Thoracic aorta (tissue), 2 donors: ENCODE measurements around the gene CCDC27. TPM values are rescaled to one million over a fixed set of nuclear protein-coding genes. Genes with fewer than 3 reads are reported as not detected.

Experiments
- ATAC-seq: fragments of 150-250 bp; one replicate; pipeline ENCODE4 v1.8.0; 2017; ENCODE audit warnings: low read depth; ENCODE audit not compliant: insufficient number of reproducible peaks, low FRiP score
- DNase-seq: peaks from one replicate; pipeline ENCODE4 v3.0.0-alpha.2; 2020; ENCODE audit warnings: low spot score
- H3K27ac ChIP-seq, 2 donors: fragments of 200-600 bp; sonication (generic); 1 replicate in 1 of 2; 2 replicates in 1 of 2; pipeline ENCODE4 v1.5.1; 2016; ENCODE audit warnings: mild to moderate bottlenecking in 2 of 2, moderate library complexity in 2 of 2
- H3K27me3 ChIP-seq: fragments of 200-600 bp; sonication (generic); replicated peaks from 2 replicates; pipeline ENCODE4 v1.6.0; 2016; ENCODE audit warnings: mild to moderate bottlenecking; ENCODE audit not compliant: insufficient read depth
- H3K36me3 ChIP-seq: fragments of 200-600 bp; sonication (generic); one replicate; pipeline ENCODE4 v1.5.1; 2016
- H3K4me1 ChIP-seq, 2 donors: fragments of 200-600 bp; sonication (generic); 1 replicate in 1 of 2; 2 replicates in 1 of 2; pipeline versions ENCODE4 v1.5.1 to v1.6.0; 2016; ENCODE audit warnings: low read depth in 2 of 2, mild to moderate bottlenecking in 1 of 2; ENCODE audit not compliant: control insufficient read depth in 1 of 2
- H3K4me3 ChIP-seq: fragments of 200-600 bp; sonication (generic); 2 replicates; pipeline ENCODE4 v1.5.1; 2016; ENCODE audit warnings: mild to moderate bottlenecking
- H3K9me3 ChIP-seq: fragments of 200-600 bp; sonication (generic); 2 replicates; pipeline ENCODE4 v1.5.1; 2016
- total RNA-seq, 2 donors: library from RNA; depleted of rRNA; stranded (reverse); fragments of >200 nt; gene quantifications; one replicate each; pipeline versions ENCODE4 v1.1.0 to v1.2.3, GENCODE V29; 2016
- TF ChIP-seq, protein P1 (sequence below): fragments of 200-600 bp; sonication (generic); IDR thresholded peaks from one replicate; pipeline ENCODE4 v1.5.1; 2019; ENCODE audit warnings: antibody characterized with exemption

Gene CCDC27
- total RNA-seq, 2 donors from 2014 or later = not detected

DNA sequence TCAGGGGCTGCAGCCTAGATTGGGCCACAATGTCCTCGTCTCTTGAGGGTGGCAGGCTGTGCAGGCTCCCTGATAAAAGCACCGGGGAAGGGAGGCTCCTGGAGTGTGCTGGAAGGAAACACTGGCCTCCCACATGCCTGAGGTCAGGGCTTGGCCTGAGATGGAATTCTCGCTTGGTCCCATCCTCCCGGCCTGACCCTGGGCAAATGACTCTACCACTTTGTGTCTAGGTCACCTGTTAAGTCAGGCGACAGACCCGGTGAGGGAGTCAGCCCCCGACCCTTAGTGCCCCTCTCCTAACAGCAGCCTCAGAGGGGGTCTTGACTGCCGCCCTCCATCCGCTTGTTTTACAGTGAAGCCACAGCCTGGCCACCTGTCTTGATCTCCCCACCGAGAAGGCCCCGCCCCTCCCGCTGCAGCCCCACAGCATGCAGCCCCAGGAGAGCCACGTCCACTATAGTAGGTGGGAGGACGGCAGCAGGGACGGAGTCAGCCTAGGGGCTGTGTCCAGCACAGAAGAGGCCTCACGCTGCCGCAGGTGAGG is 22.8 kb downstream of the CCDC27 start:
- no peak for ATAC-seq
- Histone ChIP-seq H3K4me1 (peaks cover 6 to 23% of the 10 kb centered on the region in 2 donors), H3K27me3 (no peaks in the 10 kb centered on the region), H3K36me3 (peaks cover 10% of the 10 kb centered on the region), H3K4me3 (no peak overlapping the region), H3K27ac (no peak overlapping the region), H3K9me3 (no peaks in the 10 kb centered on the region)
- TF ChIP-seq, protein P1, sequence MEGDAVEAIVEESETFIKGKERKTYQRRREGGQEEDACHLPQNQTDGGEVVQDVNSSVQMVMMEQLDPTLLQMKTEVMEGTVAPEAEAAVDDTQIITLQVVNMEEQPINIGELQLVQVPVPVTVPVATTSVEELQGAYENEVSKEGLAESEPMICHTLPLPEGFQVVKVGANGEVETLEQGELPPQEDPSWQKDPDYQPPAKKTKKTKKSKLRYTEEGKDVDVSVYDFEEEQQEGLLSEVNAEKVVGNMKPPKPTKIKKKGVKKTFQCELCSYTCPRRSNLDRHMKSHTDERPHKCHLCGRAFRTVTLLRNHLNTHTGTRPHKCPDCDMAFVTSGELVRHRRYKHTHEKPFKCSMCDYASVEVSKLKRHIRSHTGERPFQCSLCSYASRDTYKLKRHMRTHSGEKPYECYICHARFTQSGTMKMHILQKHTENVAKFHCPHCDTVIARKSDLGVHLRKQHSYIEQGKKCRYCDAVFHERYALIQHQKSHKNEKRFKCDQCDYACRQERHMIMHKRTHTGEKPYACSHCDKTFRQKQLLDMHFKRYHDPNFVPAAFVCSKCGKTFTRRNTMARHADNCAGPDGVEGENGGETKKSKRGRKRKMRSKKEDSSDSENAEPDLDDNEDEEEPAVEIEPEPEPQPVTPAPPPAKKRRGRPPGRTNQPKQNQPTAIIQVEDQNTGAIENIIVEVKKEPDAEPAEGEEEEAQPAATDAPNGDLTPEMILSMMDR = no peak
- DNase-seq = no peak

DNA sequence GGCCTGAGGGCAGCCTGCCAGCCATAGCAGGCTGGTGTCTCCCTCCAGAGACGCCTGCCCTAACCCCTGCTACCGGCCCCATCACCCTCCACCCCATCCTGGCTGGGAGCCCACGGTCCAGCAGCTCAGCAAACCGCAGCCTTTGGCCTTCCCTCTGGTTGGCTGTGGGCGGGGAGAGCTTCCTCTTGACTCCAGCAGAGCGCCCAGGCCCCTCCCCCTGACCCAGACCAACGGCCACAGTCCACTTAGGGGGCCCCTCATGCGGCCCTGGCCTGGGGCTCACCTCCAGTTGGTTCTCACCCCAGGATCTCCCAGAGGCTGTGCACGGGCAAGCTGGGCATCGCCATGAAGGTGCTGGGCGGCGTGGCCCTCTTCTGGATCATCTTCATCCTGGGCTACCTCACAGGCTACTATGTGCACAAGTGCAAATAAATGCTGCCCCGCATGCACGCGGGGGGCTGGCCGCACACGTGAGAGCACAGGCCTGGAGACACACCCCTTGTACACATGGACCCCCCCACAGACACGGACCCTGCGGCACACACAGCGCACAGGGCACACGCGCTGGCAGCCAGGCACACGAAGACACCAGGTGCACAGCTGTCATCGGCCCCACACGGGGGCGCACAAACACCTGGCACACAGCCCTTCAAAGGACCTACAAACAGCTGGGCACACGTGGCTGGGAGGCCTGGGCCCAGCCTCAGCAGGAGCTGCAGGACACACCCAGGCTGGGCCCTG is 23.4 kb downstream of the CCDC27 start:
- Histone ChIP-seq H3K27ac (no peak overlapping the region), H3K27me3 (no peaks in the 10 kb centered on the region), H3K4me1 (peaks cover 6 to 23% of the 10 kb centered on the region in 2 donors), H3K36me3 (peaks cover 10% of the 10 kb centered on the region), H3K4me3 (no peak overlapping the region), H3K9me3 (no peaks in the 10 kb centered on the region)
- TF ChIP-seq, protein P1 = no peak
- DNase-seq = no peak
- ATAC-seq = no peak

DNA sequence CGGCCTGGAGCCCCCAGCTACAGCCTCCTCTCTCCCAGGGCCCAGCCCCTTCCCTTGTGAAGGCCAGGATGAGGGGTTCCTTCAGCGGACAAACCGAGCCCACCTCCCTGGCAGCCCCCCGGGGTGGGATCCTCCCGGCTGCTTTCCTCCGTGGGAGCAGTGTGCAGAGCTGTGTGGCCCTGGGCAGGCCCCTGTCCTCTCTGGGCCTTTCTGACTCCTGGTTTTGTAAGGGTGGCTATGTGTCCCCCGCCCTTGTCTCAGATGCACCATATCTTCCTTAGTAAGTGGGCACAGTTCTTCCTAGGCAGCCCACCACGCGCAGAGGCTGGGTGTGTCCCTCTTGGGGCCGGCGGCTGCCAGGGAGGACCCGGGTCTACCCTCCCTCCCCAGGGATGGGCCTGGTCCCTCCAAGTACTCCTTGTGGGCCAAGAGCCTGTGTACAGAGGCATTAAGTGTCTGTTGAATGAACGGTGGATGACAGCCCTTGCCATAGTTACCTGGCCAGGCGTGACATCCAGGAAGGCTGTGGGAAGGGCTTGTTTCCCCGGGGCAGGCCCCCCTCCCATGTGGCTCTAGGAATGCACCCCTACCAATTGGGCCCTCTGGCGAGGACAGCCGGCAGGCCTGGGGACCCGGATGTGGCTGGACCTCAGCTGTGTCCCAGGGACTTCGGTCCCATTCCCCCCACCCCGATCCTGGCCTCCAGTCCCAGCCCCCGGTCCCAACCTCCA is 24.1 kb downstream of the CCDC27 start:
- DNase-seq (no peak), ATAC-seq (no peak)
- Histone ChIP-seq H3K4me1 (peaks cover 6 to 20% of the 10 kb centered on the region in 2 donors), H3K27ac (no peak overlapping the region), H3K36me3 (peaks cover 16% of the 10 kb centered on the region), H3K9me3 (no peaks in the 10 kb centered on the region), H3K4me3 (no peak overlapping the region), H3K27me3 (no peaks in the 10 kb centered on the region)
- TF ChIP-seq, protein P1 = no peak

GRCh38 chr1:3777078-3777547 is 24.9 kb downstream of the CCDC27 start:
- Histone ChIP-seq H3K9me3 (no peaks in the 10 kb centered on the region), H3K27ac (no peak overlapping the region), H3K4me3 (no peak overlapping the region), H3K36me3 (peaks cover 23% of the 10 kb centered on the region), H3K27me3 (no peaks in the 10 kb centered on the region), H3K4me1 (peaks cover 3 to 13% of the 10 kb centered on the region in 2 donors)
- no peak for ATAC-seq
- no peak for DNase-seq
- TF ChIP-seq, protein P1 = no peak
